Measurements from ENCODE around the gene SHKBP1.

Gene SHKBP1

GRCh38 chr19:40576585-40577451 lies at the start of gene SHKBP1:
Gene SHKBP1, plus strand, starts transcription at chr19:40576873. Its CDS starts 27 bp downstream, at chr19:40576900.
- DNase-seq: peak; percentile 93
- peak within 1 kb of the TSS; percentile 90 for H3K4me3 ChIP-seq (ENCODE audit: low read depth, low read length)
- no peak for TF ChIP-seq CTCF (IDR thresholded peaks at IDR 0.05; ENCODE audit: low read depth, low read length)
- peaks cover 19% of the 10 kb centered on the region for H3K36me3 ChIP-seq
- no peaks in the 10 kb centered on the region for H3K9me3 ChIP-seq (ENCODE audit: severe bottlenecking)
- no peaks in the 10 kb centered on the region for H3K27me3 ChIP-seq (ENCODE audit: insufficient read depth, low read depth, severe bottlenecking)
- H3K27ac ChIP-seq: peak within 1 kb of the TSS; percentile 88

- Histone ChIP-seq H3K9me3 (ENCODE audit: severe bottlenecking) (no peaks in the 10 kb centered on the region), H3K27me3 (ENCODE audit: insufficient read depth, low read depth, severe bottlenecking) (no peaks in the 10 kb centered on the region), H3K4me3 (ENCODE audit: low read depth, low read length) (no peak overlapping the region), H3K27ac (no peak overlapping the region), H3K36me3 (peaks cover 7% of the 10 kb centered on the region)
- DNase-seq: no peak
- no peak for TF ChIP-seq CTCF (IDR thresholded peaks at IDR 0.05; ENCODE audit: low read depth, low read length)
Measured at GRCh38 chr19:40528078-40528477, 48.6 kb upstream of the SHKBP1 start.

GRCh38 chr19:40528533-40529092 lies 48.1 kb upstream of the SHKBP1 start:
- Histone ChIP-seq H3K27me3 (ENCODE audit: insufficient read depth, low read depth, severe bottlenecking) (no peaks in the 10 kb centered on the region), H3K36me3 (peaks cover 10% of the 10 kb centered on the region), H3K4me3 (ENCODE audit: low read depth, low read length) (no peak overlapping the region), H3K27ac (peak overlapping the region; percentile 58), H3K9me3 (ENCODE audit: severe bottlenecking) (no peaks in the 10 kb centered on the region)
- DNase-seq: no peak
- TF ChIP-seq CTCF (IDR thresholded peaks at IDR 0.05; ENCODE audit: low read depth, low read length): no peak

- DNase-seq: peak; percentile 94
- H3K36me3 ChIP-seq: peaks cover 17% of the 10 kb centered on the region
- peak overlapping the region; percentile 78 for H3K4me3 ChIP-seq (ENCODE audit: low read depth, low read length)
- peaks cover 5% of the 10 kb centered on the region for H3K9me3 ChIP-seq (ENCODE audit: severe bottlenecking)
- H3K27ac ChIP-seq: peak overlapping the region; percentile 88
- TF ChIP-seq CTCF (IDR thresholded peaks at IDR 0.05; ENCODE audit: low read depth, low read length): peak; percentile 91
- H3K27me3 ChIP-seq (ENCODE audit: insufficient read depth, low read depth, severe bottlenecking): no peaks in the 10 kb centered on the region
Measured at GRCh38 chr19:40529093-40529954, 47.3 kb upstream of the SHKBP1 start.

GRCh38 chr19:40530091-40530901 lies 46.4 kb upstream of the SHKBP1 start:
- peaks cover 5% of the 10 kb centered on the region for H3K9me3 ChIP-seq (ENCODE audit: severe bottlenecking)
- no peaks in the 10 kb centered on the region for H3K27me3 ChIP-seq (ENCODE audit: insufficient read depth, low read depth, severe bottlenecking)
- DNase-seq: peak; percentile 56
- TF ChIP-seq CTCF (IDR thresholded peaks at IDR 0.05; ENCODE audit: low read depth, low read length): peak; percentile 35; the same call in 1 of the 2 replicates
- peaks cover 26% of the 10 kb centered on the region for H3K36me3 ChIP-seq
- peak overlapping the region; percentile 88 for H3K27ac ChIP-seq
- H3K4me3 ChIP-seq (ENCODE audit: low read depth, low read length): peak overlapping the region; percentile 78

Measured in WERI-Rb-1 (cell line).